Chondrocyte (in vitro differentiated cells): ENCODE data around the gene EHD2. TPM values are rescaled to one million over a fixed set of nuclear protein-coding genes. Genes with fewer than 3 reads are reported as not detected.

Experiments
- DNase-seq: peaks from one replicate; pipeline ENCODE4 v3.0.0; 2021; ENCODE audit warnings: mixed read lengths, low spot score
- H3K27ac Mint-ChIP-seq: one replicate; pipeline ENCODE4 v1.8.0; 2021; ENCODE audit warnings: mild to moderate bottlenecking, moderate library complexity, mixed read lengths; ENCODE audit not compliant: unreplicated experiment
- H3K27me3 Mint-ChIP-seq: 2 replicates; pipeline ENCODE4 v1.8.0; 2021; ENCODE audit warnings: low read depth, mixed read lengths
- H3K36me3 Mint-ChIP-seq: 2 replicates; pipeline ENCODE4 v1.8.0; 2021; ENCODE audit warnings: low read depth, mixed read lengths
- H3K4me1 Mint-ChIP-seq: 2 replicates; pipeline ENCODE4 v1.8.0; 2021; ENCODE audit warnings: low read depth, mild to moderate bottlenecking, mixed read lengths
- H3K4me3 Mint-ChIP-seq: one replicate; pipeline ENCODE4 v1.8.0; 2021; ENCODE audit warnings: mild to moderate bottlenecking, moderate library complexity, mixed read lengths; ENCODE audit not compliant: unreplicated experiment
- H3K9me3 Mint-ChIP-seq: 2 replicates; pipeline ENCODE4 v1.8.0; 2021; ENCODE audit warnings: low read depth, mixed read lengths
- total RNA-seq: library from RNA; stranded (reverse); gene quantifications from 3 replicates; pipeline ENCODE4 v1.2.1, GENCODE V29; 2021
- TF ChIP-seq, protein P1 (sequence below): fragments of 200-600 bp; sonication (generic); IDR thresholded peaks from 2 replicates; pipeline ENCODE4 v1.5.0; 2021; ENCODE audit warnings: antibody characterized with exemption, mild to moderate bottlenecking, moderate library complexity

Gene EHD2
- total RNA-seq, 1 donor from 2014 or later = 493 TPM

DNA sequence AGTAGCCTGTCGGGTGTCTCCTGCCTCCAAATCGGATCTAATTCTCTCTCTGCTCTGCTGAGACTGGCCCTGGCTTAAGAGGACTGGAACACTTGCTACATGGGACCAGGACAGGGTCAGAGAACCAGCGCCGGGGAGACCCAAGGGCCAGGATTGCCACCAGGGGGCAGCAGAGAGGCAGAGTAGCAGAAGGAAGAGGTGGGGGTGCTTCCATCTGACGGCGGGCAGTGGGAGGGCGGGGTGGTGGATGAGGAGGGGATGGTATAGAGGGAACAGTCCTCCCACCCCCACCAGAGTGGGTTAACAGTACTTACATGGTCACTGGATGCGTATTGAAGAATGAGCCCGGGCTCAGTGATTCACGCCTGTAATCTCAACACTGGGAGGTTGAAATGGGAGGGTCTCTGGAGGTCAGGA is 77.2 kb downstream of the EHD2 start:
- H3K9me3 Mint-ChIP-seq = peaks cover 6% of the 10 kb centered on the region
- H3K36me3 Mint-ChIP-seq = peaks cover 4% of the 10 kb centered on the region
- H3K4me1 Mint-ChIP-seq = peaks cover 6% of the 10 kb centered on the region
- no peak for DNase-seq
- no peaks in the 10 kb centered on the region for H3K27me3 Mint-ChIP-seq
- TF ChIP-seq, protein P1, sequence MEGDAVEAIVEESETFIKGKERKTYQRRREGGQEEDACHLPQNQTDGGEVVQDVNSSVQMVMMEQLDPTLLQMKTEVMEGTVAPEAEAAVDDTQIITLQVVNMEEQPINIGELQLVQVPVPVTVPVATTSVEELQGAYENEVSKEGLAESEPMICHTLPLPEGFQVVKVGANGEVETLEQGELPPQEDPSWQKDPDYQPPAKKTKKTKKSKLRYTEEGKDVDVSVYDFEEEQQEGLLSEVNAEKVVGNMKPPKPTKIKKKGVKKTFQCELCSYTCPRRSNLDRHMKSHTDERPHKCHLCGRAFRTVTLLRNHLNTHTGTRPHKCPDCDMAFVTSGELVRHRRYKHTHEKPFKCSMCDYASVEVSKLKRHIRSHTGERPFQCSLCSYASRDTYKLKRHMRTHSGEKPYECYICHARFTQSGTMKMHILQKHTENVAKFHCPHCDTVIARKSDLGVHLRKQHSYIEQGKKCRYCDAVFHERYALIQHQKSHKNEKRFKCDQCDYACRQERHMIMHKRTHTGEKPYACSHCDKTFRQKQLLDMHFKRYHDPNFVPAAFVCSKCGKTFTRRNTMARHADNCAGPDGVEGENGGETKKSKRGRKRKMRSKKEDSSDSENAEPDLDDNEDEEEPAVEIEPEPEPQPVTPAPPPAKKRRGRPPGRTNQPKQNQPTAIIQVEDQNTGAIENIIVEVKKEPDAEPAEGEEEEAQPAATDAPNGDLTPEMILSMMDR = peak; percentile 90
- no peak overlapping the region for H3K27ac Mint-ChIP-seq
- H3K4me3 Mint-ChIP-seq = no peak overlapping the region

DNA sequence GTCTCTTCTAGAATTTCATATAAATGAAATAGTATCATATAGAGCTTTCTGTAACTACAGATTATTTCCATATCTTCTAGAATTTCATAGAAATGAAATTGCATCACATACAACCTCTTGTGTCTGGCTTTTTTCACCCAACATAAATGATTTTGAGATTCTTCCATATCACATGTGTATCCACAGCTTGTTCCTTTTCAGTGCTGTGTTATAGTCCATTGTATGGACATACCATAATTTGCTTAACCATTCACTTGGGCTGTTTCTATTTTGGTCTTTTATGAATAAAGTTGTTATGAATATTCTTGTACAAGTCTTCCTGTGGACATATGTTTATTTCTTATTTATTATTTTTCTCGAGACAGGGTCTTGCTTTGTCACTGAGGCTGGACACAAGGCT is 79.4 kb downstream of the EHD2 start:
- Mint-ChIP-seq H3K27me3 (no peaks in the 10 kb centered on the region), H3K36me3 (no peaks in the 10 kb centered on the region), H3K27ac (no peak overlapping the region), H3K4me1 (peaks cover 6% of the 10 kb centered on the region), H3K9me3 (peaks cover 6% of the 10 kb centered on the region), H3K4me3 (no peak overlapping the region)
- no peak for DNase-seq
- TF ChIP-seq, protein P1 = no peak

Other genes starting within 250 kb of the EHD2 start
- gene SLC8A2, start 241.5 kb upstream of the EHD2 start, total RNA-seq = 0.27 to 0.42 TPM (median 0.31 TPM) in 3 replicates
- gene KPTN, start 229.2 kb upstream of the EHD2 start, total RNA-seq = 9.1 to 12.0 TPM (median 9.7 TPM) in 3 replicates
- gene NAPA, start 198.4 kb upstream of the EHD2 start, total RNA-seq = 88.8 to 91.2 TPM (median 90.7 TPM) in 3 replicates
- not detected in 3 replicates for gene ZNF541, start 140.3 kb upstream of the EHD2 start, total RNA-seq
- gene BICRA, start 104.3 kb upstream of the EHD2 start, total RNA-seq = 13.2 to 14.4 TPM (median 13.4 TPM) in 3 replicates
- 91.7 to 122 TPM (median 108 TPM) in 3 replicates for gene NOP53, start 32.1 kb downstream of the EHD2 start, total RNA-seq
- 285 to 351 TPM (median 337 TPM) in 3 replicates for gene SELENOW, start 65.3 kb downstream of the EHD2 start, total RNA-seq
- not detected in 3 replicates for gene TPRX1, start 91.1 kb downstream of the EHD2 start, total RNA-seq
- gene CRX, start 108.5 kb downstream of the EHD2 start, total RNA-seq = not detected in 3 replicates
- not detected in 3 replicates for gene TPRX2, start 145.8 kb downstream of the EHD2 start, total RNA-seq
- not detected in 3 replicates for gene SULT2A1, start 172.9 kb downstream of the EHD2 start, total RNA-seq